Activated CD4-positive, alpha-beta T cell treated with anti-CD3 and anti-CD28 coated beads, Interleukin-2, amount 50 U/mL, for 16 hours (primary cell): Measurements from ENCODE around the gene SLC52A1.
A peak's percentile ranks its signal among the peaks of the same experiment; 100 is the strongest.

Experiments used
- DNase-seq: peaks from one replicate; pipeline ENCODE4 v3.0.0-alpha.2; 2020

Gene SLC52A1

DNA sequence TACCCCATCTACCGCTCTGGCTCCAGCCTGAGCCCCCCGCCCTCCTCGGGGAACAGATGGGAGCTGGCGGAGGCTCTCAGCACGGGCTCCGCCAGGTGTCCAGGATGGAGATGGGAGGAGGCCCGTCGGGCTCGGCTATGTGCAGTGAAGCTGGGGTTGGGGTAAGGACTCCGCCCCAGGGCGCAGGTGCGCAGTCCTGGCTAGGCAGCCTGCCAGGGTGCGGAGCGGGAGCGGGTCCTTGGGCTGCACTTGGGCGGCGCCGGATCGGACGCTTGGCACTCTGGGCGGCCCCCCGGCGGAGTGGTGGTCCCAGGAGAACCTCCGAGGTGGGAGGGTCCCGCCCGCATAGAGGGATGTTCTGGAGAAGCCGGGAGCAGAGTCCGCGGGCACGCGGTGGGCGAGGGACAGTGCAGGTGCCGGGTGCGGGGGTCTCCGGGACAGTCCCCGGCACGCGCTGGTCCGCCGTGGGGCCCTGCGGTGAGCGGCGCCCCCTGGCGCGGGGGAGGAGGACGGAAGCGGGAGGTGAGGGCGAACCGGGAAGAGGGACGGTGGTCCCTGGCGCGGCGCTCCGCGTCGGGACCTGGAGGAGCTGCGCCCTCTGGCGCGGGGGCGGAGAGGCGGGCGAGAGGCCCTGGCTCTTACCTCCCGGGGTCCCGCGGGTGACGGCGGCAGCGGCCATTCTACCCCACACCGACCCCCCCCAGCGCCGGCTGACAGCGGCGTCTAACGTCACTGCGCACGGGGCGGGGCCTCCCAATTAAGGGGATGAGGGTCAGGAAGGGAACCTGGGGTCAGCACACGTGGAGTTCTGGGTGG, 48.1 kb downstream of the SLC52A1 start, which contains the start of gene CAMTA2:
TSS of gene CAMTA2 (minus strand) at position 725 of the 816 bp plus-strand sequence. CDS start 1,453 bp downstream, outside the sequence.
- peak; percentile 90 for DNase-seq

DNA sequence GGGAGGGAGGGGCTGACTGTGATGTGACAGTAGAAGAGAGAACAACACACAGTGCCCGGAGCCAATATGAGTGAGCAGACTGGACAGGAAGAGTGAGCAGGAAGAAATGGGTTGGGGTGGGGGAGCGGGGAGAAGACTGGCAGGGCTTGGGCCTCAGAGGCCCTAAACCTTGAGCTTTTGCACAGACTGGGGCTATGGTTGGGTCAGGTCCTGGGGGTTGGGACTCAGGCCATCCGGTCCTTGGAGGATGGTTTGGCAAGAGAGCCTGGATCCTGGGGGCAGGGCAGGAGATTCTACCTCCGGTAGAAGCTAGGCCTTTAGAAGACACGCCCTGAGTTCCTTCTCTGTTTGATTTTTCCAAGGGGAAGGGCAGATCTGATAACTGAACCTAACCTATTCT, 48.8 kb downstream of the SLC52A1 start:
- DNase-seq = no peak
